ENCODE data around the gene ZKSCAN8. TPM values are rescaled to one million over a fixed set of nuclear protein-coding genes. Genes with fewer than 3 reads are reported as not detected.

Gene ZKSCAN8
- total and polyA plus RNA-seq, 2 donors (not counting 1 experiment from before 2014, with no cell fraction given): 10.9 to 52.8 TPM

GRCh38 chr6:28205879-28206278 lies 64.2 kb downstream of the ZKSCAN8 start:
- intact Hi-C loops (cut with micrococcal nuclease): no loop called here
- ChIA-PET CTCF (no interaction called here), POLR2A (no interaction called here)
- H3K4me1 ChIP-seq (ENCODE audit: control insufficient read depth in 2 of 2, insufficient read depth in 2 of 2, low read length in 2 of 2): peaks cover 14 to 24% of the 10 kb centered on the region in 2 donors
- Mint-ChIP-seq H3K4me1 (peaks cover 15% of the 10 kb centered on the region), H3K27ac (no peak overlapping the region), H3K9me3 (ENCODE audit: insufficient read depth) (no peaks in the 10 kb centered on the region), H3K4me3 (no peak overlapping the region), H3K27me3 (peaks cover 75% of the 10 kb centered on the region)
- H3K27me3 ChIP-seq (replicated peaks in 1 of 4; ENCODE audit: control extremely low read depth in 1 of 4, control insufficient read depth in 3 of 4, insufficient read depth in 4 of 4, low read length in 3 of 4): peaks cover 4 to 72% (median 58%) of the 10 kb centered on the region in 4 experiments
- TF ChIP-seq EZH2 (IDR thresholded peaks at IDR 0.05; ENCODE audit: borderline replicate concordance, insufficient read depth, low read depth, low read length, poor library complexity, severe bottlenecking): no peak
- TF ChIP-seq, protein P1, sequence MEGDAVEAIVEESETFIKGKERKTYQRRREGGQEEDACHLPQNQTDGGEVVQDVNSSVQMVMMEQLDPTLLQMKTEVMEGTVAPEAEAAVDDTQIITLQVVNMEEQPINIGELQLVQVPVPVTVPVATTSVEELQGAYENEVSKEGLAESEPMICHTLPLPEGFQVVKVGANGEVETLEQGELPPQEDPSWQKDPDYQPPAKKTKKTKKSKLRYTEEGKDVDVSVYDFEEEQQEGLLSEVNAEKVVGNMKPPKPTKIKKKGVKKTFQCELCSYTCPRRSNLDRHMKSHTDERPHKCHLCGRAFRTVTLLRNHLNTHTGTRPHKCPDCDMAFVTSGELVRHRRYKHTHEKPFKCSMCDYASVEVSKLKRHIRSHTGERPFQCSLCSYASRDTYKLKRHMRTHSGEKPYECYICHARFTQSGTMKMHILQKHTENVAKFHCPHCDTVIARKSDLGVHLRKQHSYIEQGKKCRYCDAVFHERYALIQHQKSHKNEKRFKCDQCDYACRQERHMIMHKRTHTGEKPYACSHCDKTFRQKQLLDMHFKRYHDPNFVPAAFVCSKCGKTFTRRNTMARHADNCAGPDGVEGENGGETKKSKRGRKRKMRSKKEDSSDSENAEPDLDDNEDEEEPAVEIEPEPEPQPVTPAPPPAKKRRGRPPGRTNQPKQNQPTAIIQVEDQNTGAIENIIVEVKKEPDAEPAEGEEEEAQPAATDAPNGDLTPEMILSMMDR (IDR thresholded peaks at IDR 0.05): no peak
- no peak overlapping the region for H2AFZ ChIP-seq (ENCODE audit: insufficient read depth, low read depth, low read length, poor library complexity, severe bottlenecking)
- no peaks in the 10 kb centered on the region for H4K20me1 ChIP-seq (ENCODE audit: control insufficient read depth, insufficient read depth, low read length, poor library complexity, severe bottlenecking)
- no peak overlapping the region for H3K9ac ChIP-seq (ENCODE audit: low read length)
- H3K79me2 ChIP-seq (ENCODE audit: control insufficient read depth, insufficient read depth, low read length): no peaks in the 10 kb centered on the region
- no peak overlapping the region for H3K4me2 ChIP-seq (replicated peaks; ENCODE audit: low read depth, low read length, poor library complexity, severe bottlenecking)
- H3K4me3 ChIP-seq (ENCODE audit: control extremely low read depth in 1 of 5, extremely low read depth in 1 of 5, insufficient read depth in 1 of 5, low read depth in 2 of 5, low read length in 4 of 5): no peak overlapping the region
- DNase-seq (no peak), ATAC-seq (ENCODE audit: low read depth) (no peak)
- H3K36me3 ChIP-seq (replicated peaks in 1 of 2; ENCODE audit: control extremely low read depth in 1 of 2, control insufficient read depth in 1 of 2, extremely low read depth in 1 of 2, insufficient read depth in 2 of 2, low read length in 1 of 2): no peaks in the 10 kb centered on the region
- WGBS (ENCODE audit: insufficient coverage): no CpG with 5 or more reads among the region's 1 CpG
- H3K27ac ChIP-seq (ENCODE audit: low read length in 2 of 2): no peak overlapping the region
- peaks cover 8 to 26% (median 22%) of the 10 kb centered on the region in 3 donors for H3K9me3 ChIP-seq (ENCODE audit: control extremely low read depth in 1 of 3, control insufficient read depth in 2 of 3, insufficient read depth in 1 of 3, low read length in 2 of 3)

GRCh38 chr6:28206527-28206926 lies 64.8 kb downstream of the ZKSCAN8 start:
- intact Hi-C loops (cut with micrococcal nuclease): no loop called here
- H3K4me2 ChIP-seq (replicated peaks; ENCODE audit: low read depth, low read length, poor library complexity, severe bottlenecking): no peak overlapping the region
- ATAC-seq (ENCODE audit: low read depth): no peak
- DNase-seq: no peak
- no peak overlapping the region for H2AFZ ChIP-seq (ENCODE audit: insufficient read depth, low read depth, low read length, poor library complexity, severe bottlenecking)
- no peak for TF ChIP-seq EZH2 (IDR thresholded peaks at IDR 0.05; ENCODE audit: borderline replicate concordance, insufficient read depth, low read depth, low read length, poor library complexity, severe bottlenecking)
- TF ChIP-seq, protein P1 (IDR thresholded peaks at IDR 0.05): no peak
- no peaks in the 10 kb centered on the region for H3K79me2 ChIP-seq (ENCODE audit: control insufficient read depth, insufficient read depth, low read length)
- H3K27me3 ChIP-seq (replicated peaks in 1 of 4; ENCODE audit: control extremely low read depth in 1 of 4, control insufficient read depth in 3 of 4, insufficient read depth in 4 of 4, low read length in 3 of 4): peaks cover 4 to 74% (median 60%) of the 10 kb centered on the region in 4 experiments
- Mint-ChIP-seq H3K4me1 (peaks cover 15% of the 10 kb centered on the region), H3K27ac (no peak overlapping the region), H3K4me3 (no peak overlapping the region), H3K27me3 (peaks cover 77% of the 10 kb centered on the region), H3K9me3 (ENCODE audit: insufficient read depth) (no peaks in the 10 kb centered on the region)
- H3K27ac ChIP-seq (ENCODE audit: low read length in 2 of 2): no peak overlapping the region
- no peak overlapping the region for H3K9ac ChIP-seq (ENCODE audit: low read length)
- H3K9me3 ChIP-seq (ENCODE audit: control extremely low read depth in 1 of 3, control insufficient read depth in 2 of 3, insufficient read depth in 1 of 3, low read length in 2 of 3): peaks cover 8 to 30% (median 22%) of the 10 kb centered on the region in 3 donors
- no peaks in the 10 kb centered on the region for H3K36me3 ChIP-seq (replicated peaks in 1 of 2; ENCODE audit: control extremely low read depth in 1 of 2, control insufficient read depth in 1 of 2, extremely low read depth in 1 of 2, insufficient read depth in 2 of 2, low read length in 1 of 2)
- no peaks in the 10 kb centered on the region for H4K20me1 ChIP-seq (ENCODE audit: control insufficient read depth, insufficient read depth, low read length, poor library complexity, severe bottlenecking)
- peaks cover 14 to 25% of the 10 kb centered on the region in 2 donors for H3K4me1 ChIP-seq (ENCODE audit: control insufficient read depth in 2 of 2, insufficient read depth in 2 of 2, low read length in 2 of 2)
- CTCF ChIA-PET: no interaction called here
- WGBS (ENCODE audit: insufficient coverage): no CpG with 5 or more reads among the region's 3 CpGs
- POLR2A ChIA-PET: no interaction called here
- no peak overlapping the region for H3K4me3 ChIP-seq (ENCODE audit: control extremely low read depth in 1 of 5, extremely low read depth in 1 of 5, insufficient read depth in 1 of 5, low read depth in 2 of 5, low read length in 4 of 5)
